HG02642 (cell line): ENCODE measurements around the gene CUX1.

Experiments used
- ATAC-seq: cut with Tn5 transposase; IDR thresholded peaks from one replicate; pipeline ENCODE4 v1.9.1; 2021; ENCODE audit warnings: mild to moderate bottlenecking; ENCODE audit not compliant: unreplicated experiment, poor library complexity

The CUX1 gene, protein sequence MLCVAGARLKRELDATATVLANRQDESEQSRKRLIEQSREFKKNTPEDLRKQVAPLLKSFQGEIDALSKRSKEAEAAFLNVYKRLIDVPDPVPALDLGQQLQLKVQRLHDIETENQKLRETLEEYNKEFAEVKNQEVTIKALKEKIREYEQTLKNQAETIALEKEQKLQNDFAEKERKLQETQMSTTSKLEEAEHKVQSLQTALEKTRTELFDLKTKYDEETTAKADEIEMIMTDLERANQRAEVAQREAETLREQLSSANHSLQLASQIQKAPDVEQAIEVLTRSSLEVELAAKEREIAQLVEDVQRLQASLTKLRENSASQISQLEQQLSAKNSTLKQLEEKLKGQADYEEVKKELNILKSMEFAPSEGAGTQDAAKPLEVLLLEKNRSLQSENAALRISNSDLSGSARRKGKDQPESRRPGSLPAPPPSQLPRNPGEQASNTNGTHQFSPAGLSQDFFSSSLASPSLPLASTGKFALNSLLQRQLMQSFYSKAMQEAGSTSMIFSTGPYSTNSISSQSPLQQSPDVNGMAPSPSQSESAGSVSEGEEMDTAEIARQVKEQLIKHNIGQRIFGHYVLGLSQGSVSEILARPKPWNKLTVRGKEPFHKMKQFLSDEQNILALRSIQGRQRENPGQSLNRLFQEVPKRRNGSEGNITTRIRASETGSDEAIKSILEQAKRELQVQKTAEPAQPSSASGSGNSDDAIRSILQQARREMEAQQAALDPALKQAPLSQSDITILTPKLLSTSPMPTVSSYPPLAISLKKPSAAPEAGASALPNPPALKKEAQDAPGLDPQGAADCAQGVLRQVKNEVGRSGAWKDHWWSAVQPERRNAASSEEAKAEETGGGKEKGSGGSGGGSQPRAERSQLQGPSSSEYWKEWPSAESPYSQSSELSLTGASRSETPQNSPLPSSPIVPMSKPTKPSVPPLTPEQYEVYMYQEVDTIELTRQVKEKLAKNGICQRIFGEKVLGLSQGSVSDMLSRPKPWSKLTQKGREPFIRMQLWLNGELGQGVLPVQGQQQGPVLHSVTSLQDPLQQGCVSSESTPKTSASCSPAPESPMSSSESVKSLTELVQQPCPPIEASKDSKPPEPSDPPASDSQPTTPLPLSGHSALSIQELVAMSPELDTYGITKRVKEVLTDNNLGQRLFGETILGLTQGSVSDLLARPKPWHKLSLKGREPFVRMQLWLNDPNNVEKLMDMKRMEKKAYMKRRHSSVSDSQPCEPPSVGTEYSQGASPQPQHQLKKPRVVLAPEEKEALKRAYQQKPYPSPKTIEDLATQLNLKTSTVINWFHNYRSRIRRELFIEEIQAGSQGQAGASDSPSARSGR (N-terminal part only)

DNA sequence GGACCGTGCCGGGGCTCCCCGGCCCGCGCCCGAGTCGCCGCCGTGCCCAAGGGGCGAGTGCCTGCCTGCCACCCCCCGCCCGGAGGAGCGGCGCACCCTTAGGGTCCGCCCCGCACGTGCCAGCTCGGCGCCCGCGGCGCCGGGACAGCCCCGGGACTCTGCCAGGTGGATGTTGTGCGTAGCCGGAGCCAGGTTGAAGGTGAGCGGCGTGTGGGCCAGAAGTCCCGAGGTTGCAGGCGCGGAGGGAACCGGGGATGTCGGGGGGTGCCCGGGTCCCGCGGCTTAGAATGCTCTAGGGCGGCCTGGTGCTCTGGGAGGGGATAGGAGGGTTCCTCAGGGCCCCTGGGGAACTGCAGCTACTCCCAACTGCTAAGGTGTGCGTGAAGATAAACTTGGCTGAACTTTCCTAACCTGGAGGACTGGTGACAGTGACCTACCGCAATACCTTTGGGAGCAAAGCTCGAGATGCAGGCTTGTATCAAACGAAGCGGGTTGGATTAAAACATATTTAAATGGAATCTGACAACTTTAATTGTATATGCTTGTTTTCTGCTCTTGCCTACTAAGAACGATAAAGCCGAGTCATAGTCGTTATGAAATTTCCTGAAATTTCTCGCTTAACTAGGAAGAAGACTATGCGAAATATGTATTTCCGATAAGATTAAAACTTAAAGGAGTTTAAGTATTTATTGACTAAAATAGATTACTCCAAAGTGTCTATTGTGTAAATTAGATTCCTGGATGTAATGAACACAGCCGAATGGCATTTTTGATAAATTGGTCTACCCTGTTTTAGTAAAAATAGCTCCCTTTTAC is at the start of gene CUX1:
CUX1 (plus strand) TSS at position 156 of the 816 bp plus-strand sequence; CDS start at position 170, 14 bp downstream.
- no peak for ATAC-seq

DNA sequence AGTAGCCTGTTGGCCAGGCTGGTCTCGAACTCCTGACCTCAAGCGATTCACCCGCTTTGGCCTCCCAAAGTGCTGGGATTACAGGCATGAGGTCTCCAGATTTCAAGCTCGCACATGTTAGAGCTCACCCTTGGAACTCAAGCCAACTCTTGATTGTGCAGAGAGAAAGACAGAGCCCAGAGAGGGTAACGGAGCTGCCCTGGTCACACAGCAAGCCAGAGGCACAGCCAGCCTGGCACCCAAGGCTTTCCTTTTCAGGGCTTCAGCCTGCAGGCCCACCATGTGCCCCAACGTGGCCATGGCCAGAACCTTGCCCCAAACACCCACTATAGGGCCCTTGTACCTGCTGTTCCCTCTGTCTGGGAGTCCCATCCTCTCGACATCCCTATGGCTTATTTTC is 49.1 kb upstream of the CUX1 start:
- ATAC-seq, result no peak

DNA sequence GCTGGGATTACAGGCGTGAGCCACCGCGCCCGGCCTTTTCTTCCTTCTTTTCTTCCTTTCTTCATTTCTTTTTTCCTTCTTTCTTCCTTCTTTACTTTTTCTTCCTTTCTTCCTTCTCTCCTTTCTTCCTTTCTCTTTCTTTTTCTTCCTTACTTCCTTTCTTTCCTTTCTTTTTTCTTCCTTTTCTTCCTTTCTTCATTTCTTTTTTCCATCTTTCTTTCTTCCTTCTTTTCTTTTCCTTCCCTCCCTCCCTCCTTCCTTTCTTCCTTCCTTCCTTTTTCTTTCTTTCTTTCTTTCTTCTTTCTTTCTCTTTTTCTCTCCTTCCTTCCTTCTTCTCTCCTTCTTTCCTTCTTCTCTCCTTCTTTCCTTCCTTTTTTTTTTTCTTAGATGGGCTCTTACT is 47.0 kb upstream of the CUX1 start:
- no peak for ATAC-seq

DNA sequence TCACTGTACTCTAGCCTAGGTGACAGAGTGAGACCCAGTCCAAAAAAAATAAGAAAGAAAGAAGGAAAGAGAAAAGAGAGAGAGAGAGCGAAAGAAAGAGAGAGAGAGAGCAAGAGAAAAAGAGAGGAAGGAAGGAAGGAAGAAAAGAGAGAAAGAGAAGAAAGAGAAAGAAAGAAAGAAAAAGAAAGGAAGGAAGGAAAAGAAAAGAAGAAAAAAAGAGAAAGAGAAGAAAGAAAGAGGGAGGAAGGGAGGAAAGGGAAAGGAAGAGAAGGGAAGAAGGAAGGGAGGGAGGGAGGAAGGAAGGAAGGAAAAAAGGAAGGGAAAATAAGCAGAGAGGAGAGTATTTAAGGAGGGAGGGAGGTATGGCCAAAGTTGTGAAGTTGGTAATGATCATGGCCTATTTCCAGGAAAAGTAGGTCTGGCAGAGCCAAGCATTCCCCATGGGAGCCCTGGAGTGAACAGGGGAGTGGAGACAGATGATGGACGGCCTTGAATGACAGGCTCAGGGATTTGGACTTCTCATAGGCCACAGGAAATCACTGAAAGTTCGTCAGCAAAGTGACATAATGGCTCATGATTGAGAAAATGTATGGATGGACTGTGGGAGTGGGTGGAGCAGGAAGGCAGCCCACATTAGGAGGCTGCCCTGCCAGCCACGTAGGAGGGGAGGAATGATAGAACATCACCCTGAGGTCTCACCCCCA is 44.8 kb upstream of the CUX1 start:
- ATAC-seq, result no peak

DNA sequence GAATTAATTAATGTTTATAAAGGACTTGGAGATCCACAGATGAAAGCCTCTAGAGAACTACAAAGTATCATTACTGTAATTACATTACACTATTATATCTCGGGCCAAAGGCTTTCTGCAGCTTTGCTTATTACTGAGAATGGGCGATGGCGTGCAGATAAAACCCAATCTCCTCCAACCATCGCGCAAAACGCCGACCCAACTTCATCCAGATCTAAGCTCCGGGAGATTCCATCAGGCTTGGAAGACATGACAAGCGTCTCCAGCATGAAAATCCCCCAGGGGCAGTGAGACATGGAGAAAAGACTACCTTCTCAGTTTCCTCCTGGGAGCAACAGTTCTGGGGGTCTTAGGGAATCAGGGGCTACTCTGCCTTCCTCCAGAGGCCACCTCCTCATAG is 42.2 kb upstream of the CUX1 start:
- ATAC-seq, result no peak

DNA sequence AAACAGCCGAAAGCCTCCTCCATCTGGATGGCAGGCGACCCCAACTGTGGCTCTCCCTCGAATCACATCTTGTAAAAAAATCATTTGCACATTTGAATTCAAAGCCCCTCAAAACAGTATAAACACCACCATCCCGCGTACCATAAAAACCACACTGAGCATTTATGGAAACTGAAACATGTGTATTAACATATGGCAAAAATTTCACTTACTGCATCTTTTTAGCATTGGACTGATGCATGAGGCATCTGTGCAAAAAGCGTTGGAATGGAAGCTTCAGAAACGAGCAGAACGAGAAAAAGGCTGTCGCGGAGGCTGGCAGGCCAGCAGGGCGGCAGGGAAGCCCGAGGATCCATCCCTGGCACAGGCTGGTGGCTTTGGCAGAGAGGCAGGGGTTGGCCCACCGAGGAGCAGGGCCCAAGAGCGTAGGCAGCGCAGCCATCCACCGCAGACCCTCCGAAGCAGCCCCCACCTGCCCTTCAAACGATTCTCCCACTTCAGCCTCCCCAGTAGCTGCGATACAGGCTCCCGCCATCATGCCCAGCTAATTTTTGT is 39.3 kb upstream of the CUX1 start:
- no peak for ATAC-seq

DNA sequence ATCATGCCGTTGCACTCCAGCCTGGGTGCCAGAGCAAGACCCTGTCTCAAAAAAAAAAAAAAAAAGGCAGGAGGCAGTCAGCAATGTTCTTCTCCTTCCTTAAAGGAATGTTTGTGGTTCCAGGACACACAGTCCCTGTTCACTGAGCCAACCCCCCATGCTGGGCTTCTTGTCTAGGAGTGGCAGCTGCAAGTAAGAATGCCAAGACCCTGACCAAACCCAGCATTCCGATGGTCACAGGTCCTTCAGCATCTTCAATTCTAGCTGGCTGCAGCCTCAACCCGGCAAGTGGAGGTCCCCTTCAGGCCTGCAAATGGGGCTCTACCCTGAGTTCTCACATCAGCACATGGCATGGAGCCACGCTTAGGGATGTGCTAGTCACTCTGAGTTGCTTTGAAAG is 38.2 kb upstream of the CUX1 start:
- no peak for ATAC-seq

DNA sequence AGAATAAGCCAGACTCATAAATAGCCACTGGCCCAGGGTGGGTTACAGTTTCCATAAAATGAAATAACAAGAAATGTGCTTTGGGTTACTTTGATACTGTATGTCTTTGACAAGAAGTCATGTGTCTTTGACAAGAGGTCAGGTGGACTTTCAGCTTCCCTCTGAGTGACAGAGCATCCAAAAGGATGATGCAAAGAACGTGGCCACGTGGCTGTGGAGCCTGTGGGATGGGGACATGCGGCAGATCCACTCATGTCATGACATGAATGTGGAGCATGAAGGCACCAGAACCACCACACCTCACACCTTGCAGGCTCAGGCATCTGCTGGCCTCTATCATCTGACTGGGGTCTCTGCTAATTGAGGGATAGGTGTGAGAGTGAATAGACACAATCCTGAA is 37.1 kb upstream of the CUX1 start:
- no peak for ATAC-seq

DNA sequence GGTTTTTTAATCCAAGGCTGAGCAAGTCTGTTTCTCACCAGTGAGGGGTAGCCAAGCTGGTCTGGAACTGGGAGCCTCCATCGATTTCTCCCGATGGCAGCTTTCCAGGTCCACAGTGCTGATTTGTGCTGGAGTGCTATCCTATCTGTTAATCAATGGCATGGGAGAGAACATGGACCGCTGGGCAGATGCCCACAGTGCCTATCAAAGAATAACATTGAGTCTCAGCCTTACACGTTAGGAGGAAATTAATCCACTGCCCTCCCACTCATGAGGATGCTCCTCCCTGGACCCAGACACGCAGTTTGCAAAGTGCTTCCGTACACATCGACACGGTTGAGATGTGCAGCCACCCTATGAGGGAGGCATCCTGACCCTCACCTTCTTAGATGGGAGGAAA is 36.0 kb upstream of the CUX1 start:
- no peak for ATAC-seq

DNA sequence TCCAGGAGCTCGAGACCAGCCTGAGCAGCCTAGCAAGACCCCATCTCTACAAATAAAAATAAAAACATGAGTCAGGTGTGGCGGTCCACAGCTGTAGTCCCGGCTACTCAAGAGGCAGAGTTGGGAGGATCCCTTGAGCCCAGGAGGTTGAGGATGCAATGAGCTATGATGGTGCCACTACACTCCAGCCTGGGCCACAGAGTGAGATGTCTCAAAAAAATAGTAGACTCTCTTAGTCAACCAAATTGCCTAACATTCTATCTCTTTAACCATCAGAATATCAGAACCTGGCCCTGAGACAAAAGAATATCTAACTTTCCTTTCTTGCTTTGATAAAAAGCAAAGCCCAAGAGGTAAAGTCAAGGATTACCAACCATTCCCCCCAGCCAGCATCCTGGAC is 35.0 kb upstream of the CUX1 start:
- ATAC-seq, result no peak

DNA sequence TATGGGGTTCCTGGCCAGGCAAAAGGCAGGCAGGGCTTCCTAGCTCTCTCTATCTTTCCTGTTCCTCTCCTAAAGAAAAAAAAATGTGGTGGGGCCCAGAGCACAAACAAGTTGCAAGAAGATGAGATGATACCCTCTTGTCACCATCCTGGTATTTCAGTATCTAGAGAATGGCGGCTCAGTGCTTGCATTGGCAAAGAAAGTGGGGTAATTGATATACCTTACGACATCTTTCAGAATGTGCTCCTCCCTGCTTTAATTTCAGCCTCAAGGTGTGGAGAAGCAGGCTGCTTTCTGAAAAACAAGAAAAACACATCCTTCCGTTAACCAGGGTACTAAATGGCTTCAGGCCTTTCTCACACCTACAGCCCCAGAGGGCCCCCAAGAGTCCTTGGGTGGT is 34.5 kb upstream of the CUX1 start:
- ATAC-seq, result no peak

DNA sequence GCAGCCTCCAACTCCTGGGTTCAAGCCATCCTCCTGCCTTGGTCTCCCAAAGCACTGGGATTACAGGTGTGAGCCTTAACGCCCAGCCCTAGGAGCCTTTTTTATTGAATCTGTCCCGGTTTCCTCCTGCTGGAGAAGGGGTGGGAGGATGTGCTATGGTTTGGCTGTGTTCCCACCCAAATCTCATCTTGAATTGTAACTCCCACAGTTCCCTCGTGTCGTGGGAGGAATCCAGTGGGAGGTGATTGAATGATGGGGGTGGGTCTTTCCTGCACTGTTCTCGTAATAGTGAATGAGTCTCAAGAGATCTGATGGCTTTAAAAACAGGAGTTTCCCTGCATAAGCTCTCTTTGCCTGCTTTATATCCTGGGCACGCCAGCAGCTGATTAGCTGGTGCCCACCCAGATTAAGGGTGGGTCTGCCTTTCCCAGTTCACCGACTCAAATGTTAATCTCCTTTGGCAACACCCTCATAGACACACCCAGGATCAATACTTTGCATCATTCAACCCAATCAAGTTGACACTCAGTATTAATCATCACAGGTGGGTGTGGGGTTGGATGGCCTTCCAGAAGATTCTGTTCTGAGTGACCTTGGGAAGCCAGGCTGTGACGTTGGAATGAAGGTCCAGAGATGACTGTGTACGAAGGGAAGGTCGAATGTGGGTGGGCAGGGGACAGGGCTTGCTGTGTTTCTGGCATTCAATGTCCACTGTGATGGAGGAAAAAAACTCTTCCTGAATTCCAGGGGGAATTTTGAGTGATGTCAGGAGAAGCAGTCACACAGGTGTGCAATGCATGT is 33.8 kb upstream of the CUX1 start:
- ATAC-seq, result no peak

DNA sequence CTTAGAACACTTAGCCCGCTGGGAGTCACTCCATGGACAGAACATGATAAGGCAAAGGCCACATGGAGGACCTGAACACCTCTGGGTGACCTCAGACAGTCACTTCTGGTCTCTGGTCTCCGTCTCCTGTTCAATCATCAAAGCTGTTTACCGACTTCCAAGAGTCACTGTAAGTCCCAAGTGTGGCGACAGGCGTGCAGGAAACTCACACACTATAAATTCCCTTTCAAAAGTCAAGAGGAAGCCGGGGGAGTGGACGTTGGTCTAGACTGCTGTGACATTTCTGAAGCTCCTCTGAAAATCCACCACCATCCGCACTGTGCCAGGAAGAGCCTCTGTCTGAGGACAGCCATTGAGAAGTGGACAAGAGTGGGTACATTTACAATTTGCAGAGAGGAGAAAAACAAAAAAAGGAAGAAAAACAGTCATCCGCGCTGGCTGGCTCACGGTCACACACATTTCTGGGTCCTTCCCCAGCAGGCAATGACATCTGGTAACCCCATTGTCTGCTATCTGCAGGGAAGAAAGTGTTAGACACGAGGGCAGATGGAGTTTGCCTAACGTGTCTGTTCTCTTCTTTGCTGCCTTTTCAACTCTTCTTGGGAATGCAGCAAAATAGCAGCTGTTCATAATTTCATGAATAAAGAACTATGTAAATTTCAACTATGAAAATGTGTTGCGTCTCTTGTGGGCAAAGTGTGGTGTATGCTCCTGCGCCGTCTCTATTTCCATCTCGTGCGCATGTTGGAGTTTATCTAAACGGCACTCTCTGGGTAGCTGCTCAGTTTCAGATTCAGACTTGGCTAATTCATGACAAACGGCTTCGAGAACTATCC is 32.9 kb upstream of the CUX1 start:
- ATAC-seq, result no peak

DNA sequence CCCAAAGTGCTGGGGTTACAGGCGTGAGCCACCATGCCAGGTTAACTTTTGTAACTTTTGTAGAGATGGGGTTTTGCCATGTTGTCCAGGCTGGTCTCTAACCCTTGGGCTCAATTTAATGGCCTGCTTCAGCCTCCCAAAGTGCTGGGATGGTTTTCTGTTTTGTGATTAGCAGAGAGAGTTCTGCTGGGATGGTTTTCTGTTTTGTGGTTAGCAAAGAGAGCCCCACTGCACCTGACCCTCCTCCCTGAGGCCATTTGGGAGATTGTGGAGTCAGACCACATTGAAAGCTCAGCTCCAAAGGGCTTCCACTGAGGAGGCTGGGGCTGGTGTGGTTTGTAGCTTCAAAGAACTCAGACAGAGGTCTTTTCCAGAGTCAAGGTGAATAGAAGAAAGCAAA is 29.6 kb upstream of the CUX1 start:
- ATAC-seq, result no peak

DNA sequence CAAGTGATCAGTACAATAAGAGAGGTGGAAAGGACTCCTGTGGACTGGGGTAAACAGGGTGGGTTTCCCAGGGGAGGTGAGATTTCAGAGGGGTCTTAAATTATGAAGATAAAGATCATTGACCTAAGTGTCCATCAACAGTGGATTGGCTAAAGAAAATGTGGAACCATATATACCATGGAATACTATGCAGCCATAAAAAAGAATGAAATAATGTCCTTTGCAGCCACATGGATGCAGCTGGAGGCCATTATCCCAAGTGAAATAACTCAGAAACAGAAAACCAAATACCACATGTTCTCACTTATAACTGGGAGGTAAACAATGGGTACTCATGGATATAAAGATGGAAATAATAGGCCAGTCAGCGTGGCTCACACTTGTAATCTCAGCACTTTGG is 28.9 kb upstream of the CUX1 start:
- no peak for ATAC-seq

DNA sequence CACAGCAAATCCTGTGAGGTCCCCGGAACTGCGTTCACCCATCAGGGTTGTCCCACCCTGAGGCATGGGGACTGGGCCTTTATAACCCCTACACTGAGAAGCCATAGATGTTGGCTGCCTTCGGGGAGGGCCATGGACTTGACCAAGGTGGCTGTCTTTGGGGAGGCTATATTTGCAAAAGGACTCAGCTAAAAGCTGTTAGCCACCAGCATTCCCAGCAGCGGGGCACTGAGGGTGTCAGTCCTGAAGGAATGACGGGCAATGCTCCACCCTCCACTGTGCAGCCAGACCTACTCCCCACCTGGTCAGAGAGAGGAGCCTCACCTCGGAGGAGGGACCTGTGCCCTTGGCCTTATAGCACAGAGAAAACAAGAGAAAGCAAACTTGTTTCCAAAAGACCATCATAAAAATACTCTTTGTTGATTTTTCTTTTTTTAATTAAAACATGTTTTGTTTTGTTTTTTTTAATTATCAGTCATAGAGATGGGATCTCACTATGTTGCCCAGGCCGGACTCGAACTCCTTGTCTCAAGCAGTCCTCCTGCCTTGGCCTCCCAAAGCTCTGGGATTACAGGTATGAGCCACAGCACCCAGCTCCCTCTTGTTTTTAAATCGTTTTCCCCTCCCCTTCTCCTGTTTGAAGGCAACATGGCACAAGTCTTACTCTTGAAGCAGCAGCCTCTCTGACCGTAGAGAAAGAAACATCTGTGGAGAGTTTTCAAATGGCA is 26.7 kb upstream of the CUX1 start:
- ATAC-seq, result no peak
